Measurements from ENCODE around the gene PPP5C. TPM values are rescaled to one million over a fixed set of nuclear protein-coding genes. Genes with fewer than 3 reads are reported as not detected.
A peak's percentile ranks its signal among the peaks of the same experiment; 100 is the strongest.

PPP5C gene
- total RNA-seq, 1 experiment from 2014 or later, result 58.1 TPM

DNA sequence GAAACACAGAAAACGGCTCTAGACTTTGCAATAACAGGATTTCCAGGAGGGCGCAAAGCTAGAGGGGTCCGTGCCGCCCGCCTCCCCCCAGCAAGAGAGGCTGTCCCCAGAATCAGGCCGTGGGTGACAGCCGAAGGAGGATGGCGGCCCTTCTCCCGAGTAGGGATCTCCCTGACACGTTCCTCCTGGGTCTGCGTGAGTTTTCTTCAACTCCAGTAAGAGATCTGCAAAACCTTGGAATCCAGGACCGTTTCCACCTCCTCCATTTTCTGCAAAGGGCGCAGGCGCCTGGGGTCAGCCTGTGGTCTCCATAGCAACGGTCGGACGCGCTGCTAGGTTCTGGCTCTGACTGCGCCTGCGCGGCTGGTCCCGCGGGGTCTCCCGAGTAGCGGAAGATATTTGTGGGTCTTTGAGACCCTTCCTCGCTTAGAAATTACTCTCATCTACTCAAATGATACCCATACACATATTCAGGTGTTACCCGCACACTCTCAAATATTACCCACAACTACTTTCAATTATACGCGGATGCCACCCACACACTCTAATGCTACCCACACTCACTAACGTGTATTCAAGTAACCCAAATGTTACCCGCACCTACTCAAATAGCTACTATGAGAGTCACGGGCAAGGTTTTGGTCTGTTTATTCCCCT lies 79.7 kb downstream of the PPP5C start:
- BruUV-seq (replicated peaks), result no TSS peak
- peak; percentile 84 for ATAC-seq

DNA sequence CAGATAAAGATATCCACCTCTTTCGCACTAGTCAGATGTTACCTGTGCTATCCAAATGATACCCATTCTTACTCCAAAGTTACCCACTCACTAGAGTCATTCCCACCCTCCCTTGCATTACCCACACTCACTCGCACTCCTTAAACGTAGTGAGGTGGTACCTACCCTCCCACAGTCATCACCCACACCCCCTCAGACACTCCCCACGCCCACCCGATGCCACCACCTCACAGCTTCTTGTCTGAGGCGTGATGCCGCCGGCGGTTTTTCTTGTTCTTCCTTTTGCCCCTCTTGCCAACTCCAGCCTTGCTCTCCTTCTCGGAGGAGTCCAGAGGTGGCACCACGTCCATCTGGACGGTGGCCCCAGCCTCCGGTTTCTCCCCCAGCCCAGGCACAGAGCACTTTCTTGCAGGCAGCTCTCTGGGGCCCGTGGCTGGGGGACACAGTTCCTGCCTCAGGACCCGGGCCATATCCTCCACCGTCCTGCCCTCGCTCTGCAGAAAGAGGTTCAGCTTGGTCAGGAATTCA lies 80.7 kb downstream of the PPP5C start:
- no peaks in the 10 kb centered on the region for H3K27me3 ChIP-seq (ENCODE audit: control insufficient read depth, insufficient read depth, low read length)
- no peak for ATAC-seq
- TF ChIP-seq POLR2AphosphoS5 (IDR thresholded peaks at IDR 0.05; ENCODE audit: low read depth, low read length), result no peak
- no peak for TF ChIP-seq TCF7L2 (IDR thresholded peaks at IDR 0.05; ENCODE audit: low read depth, low read length)
- TF ChIP-seq, protein P1, sequence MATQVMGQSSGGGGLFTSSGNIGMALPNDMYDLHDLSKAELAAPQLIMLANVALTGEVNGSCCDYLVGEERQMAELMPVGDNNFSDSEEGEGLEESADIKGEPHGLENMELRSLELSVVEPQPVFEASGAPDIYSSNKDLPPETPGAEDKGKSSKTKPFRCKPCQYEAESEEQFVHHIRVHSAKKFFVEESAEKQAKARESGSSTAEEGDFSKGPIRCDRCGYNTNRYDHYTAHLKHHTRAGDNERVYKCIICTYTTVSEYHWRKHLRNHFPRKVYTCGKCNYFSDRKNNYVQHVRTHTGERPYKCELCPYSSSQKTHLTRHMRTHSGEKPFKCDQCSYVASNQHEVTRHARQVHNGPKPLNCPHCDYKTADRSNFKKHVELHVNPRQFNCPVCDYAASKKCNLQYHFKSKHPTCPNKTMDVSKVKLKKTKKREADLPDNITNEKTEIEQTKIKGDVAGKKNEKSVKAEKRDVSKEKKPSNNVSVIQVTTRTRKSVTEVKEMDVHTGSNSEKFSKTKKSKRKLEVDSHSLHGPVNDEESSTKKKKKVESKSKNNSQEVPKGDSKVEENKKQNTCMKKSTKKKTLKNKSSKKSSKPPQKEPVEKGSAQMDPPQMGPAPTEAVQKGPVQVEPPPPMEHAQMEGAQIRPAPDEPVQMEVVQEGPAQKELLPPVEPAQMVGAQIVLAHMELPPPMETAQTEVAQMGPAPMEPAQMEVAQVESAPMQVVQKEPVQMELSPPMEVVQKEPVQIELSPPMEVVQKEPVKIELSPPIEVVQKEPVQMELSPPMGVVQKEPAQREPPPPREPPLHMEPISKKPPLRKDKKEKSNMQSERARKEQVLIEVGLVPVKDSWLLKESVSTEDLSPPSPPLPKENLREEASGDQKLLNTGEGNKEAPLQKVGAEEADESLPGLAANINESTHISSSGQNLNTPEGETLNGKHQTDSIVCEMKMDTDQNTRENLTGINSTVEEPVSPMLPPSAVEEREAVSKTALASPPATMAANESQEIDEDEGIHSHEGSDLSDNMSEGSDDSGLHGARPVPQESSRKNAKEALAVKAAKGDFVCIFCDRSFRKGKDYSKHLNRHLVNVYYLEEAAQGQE (IDR thresholded peaks at IDR 0.05; ENCODE audit: insufficient read depth in 1 of 2, low read depth in 2 of 2, low read length in 1 of 2), result no peak
- TF ChIP-seq, protein P2, sequence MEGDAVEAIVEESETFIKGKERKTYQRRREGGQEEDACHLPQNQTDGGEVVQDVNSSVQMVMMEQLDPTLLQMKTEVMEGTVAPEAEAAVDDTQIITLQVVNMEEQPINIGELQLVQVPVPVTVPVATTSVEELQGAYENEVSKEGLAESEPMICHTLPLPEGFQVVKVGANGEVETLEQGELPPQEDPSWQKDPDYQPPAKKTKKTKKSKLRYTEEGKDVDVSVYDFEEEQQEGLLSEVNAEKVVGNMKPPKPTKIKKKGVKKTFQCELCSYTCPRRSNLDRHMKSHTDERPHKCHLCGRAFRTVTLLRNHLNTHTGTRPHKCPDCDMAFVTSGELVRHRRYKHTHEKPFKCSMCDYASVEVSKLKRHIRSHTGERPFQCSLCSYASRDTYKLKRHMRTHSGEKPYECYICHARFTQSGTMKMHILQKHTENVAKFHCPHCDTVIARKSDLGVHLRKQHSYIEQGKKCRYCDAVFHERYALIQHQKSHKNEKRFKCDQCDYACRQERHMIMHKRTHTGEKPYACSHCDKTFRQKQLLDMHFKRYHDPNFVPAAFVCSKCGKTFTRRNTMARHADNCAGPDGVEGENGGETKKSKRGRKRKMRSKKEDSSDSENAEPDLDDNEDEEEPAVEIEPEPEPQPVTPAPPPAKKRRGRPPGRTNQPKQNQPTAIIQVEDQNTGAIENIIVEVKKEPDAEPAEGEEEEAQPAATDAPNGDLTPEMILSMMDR (IDR thresholded peaks at IDR 0.05), result no peak
- no peak for TF ChIP-seq SIN3A (IDR thresholded peaks at IDR 0.05; ENCODE audit: borderline replicate concordance, insufficient read depth, low read depth, low read length)
- DNase-seq (ENCODE audit: low read depth, low spot score), result no peak
- no peak overlapping the region; a peak in 1 of 4 replicates for H3K4me3 ChIP-seq (ENCODE audit: low read depth in 2 of 2, low read length in 2 of 2)
- no peaks in the 10 kb centered on the region for H3K36me3 ChIP-seq (ENCODE audit: control insufficient read depth, insufficient read depth, low read length)
- no TSS peak for BruUV-seq (replicated peaks)
- in situ Hi-C loops (cut with HindIII; ENCODE audit: low pct_unique_long_range_greater_than_20kb, low sequenced_read_pairs) (no loop called here), intact Hi-C loops (cut with micrococcal nuclease; ENCODE audit: unreplicated experiment) (no loop called here)
- POLR2A ChIA-PET, result no interaction called here
- H3K9me3 ChIP-seq (ENCODE audit: control insufficient read depth, insufficient read depth, low read depth, low read length), result no peaks in the 10 kb centered on the region
- H3K27ac ChIP-seq (ENCODE audit: low read length), result no peak overlapping the region
- CTCF ChIA-PET, result no interaction called here
- no peaks in the 10 kb centered on the region; the same call in 1 of the 2 replicates for H3K4me1 ChIP-seq (ENCODE audit: control insufficient read depth, insufficient read depth, low read length)

More for the DNA sequence above, 79.7 kb downstream of the PPP5C start:
- peak overlapping the region; percentile 46 to 55 for H3K4me3 ChIP-seq (ENCODE audit: low read depth in 2 of 2, low read length in 2 of 2)
- in situ Hi-C loops (cut with HindIII; ENCODE audit: low pct_unique_long_range_greater_than_20kb, low sequenced_read_pairs), result no loop called here
- ChIA-PET CTCF (no interaction called here), POLR2A (no interaction called here)
- peak overlapping the region; percentile 34; the same call in 1 of the 2 replicates for H3K27ac ChIP-seq (ENCODE audit: low read length)
- intact Hi-C loops (cut with micrococcal nuclease; ENCODE audit: unreplicated experiment), result no loop called here
- TF ChIP-seq POLR2AphosphoS5 (IDR thresholded peaks at IDR 0.05; ENCODE audit: low read depth, low read length) (no peak), TCF7L2 (IDR thresholded peaks at IDR 0.05; ENCODE audit: low read depth, low read length) (no peak)
- DNase-seq (ENCODE audit: low read depth, low spot score), result no peak
- H3K9me3 ChIP-seq (ENCODE audit: control insufficient read depth, insufficient read depth, low read depth, low read length), result no peaks in the 10 kb centered on the region
- no peaks in the 10 kb centered on the region for H3K36me3 ChIP-seq (ENCODE audit: control insufficient read depth, insufficient read depth, low read length)
- no peaks in the 10 kb centered on the region; the same call in 1 of the 2 replicates for H3K4me1 ChIP-seq (ENCODE audit: control insufficient read depth, insufficient read depth, low read length)
- H3K27me3 ChIP-seq (ENCODE audit: control insufficient read depth, insufficient read depth, low read length), result no peaks in the 10 kb centered on the region

Data from Panc1 (cell line).